ENCODE results near the gene SCRN3. TPM values are rescaled to one million over a fixed set of nuclear protein-coding genes. Genes with fewer than 3 reads are reported as not detected.

The SCRN3 gene
- total RNA-seq, 1 experiment from 2014 or later, result 7.7 TPM

DNA sequence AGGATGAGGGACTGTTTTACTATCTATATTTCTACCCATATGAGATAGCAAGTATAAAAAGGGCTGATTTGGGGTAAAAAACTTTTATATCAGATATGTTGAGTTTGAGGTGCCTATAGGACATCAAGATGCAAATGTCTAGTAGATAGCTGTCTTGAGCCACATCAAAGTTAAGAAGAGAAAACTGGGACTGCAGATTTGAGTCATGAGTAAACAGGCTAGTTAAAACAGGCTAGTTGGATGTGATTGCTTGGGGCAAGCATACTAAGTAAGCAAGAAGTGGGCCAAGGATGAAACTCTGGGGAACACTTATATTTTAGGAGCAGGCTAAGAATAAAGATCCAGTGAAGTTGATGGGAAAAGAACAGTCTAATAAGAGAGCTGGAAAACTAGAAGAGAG lies 2.8 kb upstream of the SCRN3 start:
- Histone ChIP-seq H3K4me2 (ENCODE audit: low read length) (no peak overlapping the region), H2AFZ (ENCODE audit: low read depth, low read length, poor library complexity, severe bottlenecking) (no peak overlapping the region), H3K9ac (ENCODE audit: low read length) (no peak overlapping the region), H4K20me1 (ENCODE audit: insufficient read depth) (no peaks in the 10 kb centered on the region), H3K27ac (ENCODE audit: low read depth, low read length) (no peak overlapping the region), H3K79me2 (ENCODE audit: insufficient read depth, low read length) (peaks cover 22% of the 10 kb centered on the region), H3K27me3 (ENCODE audit: insufficient read depth, low read length) (no peaks in the 10 kb centered on the region), H3K36me3 (ENCODE audit: control insufficient read depth in 1 of 2, insufficient read depth in 2 of 2, low read length in 2 of 2) (no peaks in the 10 kb centered on the region), H3K4me3 (replicated peaks in 1 of 2; ENCODE audit: low read depth in 1 of 2, low read length in 2 of 2) (no peak overlapping the region), H3K9me2 (ENCODE audit: insufficient read depth) (no peaks in the 10 kb centered on the region), H3K4me1 (ENCODE audit: control insufficient read depth in 1 of 2, insufficient read depth in 2 of 2, low read length in 2 of 2) (peaks cover 7 to 11% of the 10 kb centered on the region in 2 experiments; a peak in 3 of 4 replicates), H3K9me3 (ENCODE audit: control insufficient read depth in 1 of 2, insufficient read depth in 1 of 2, low read depth in 1 of 2, low read length in 2 of 2) (no peaks in the 10 kb centered on the region)
- DNase-seq (ENCODE audit: low read depth, low spot score) (no peak), ATAC-seq (no peak)
- RAD21 ChIA-PET (ENCODE audit: low non-redundant PET in 1 of 2, low total read pairs in 2 of 2, uncharacterized antibody in 2 of 2, unreplicated experiment in 2 of 2), result no interaction called here
- POLR2A ChIA-PET, result no interaction called here
- intact Hi-C loops (cut with micrococcal nuclease), result no loop called here
- BruUV-seq (replicated peaks), result no TSS peak
- CTCF ChIA-PET, result interaction anchor here (0.7 kb wide), 1 partner anchor 9 kb away, joined by 3 read pairs; no protein-coding TSS in a partner anchor
- TF ChIP-seq ELF1 (IDR thresholded peaks at IDR 0.05; ENCODE audit: borderline replicate concordance, low read depth) (no peak), JUND (IDR thresholded peaks at IDR 0.05) (no peak), ZFX (IDR thresholded peaks at IDR 0.05) (no peak), POLR2AphosphoS5 (IDR thresholded peaks at IDR 0.05; ENCODE audit: low read depth, low read length) (no peak), POLR2A (IDR thresholded peaks at IDR 0.05; ENCODE audit: borderline replicate concordance, extremely low read depth, insufficient read depth, insufficient read length) (no peak), EGR1 (IDR thresholded peaks at IDR 0.05; ENCODE audit: low read depth) (no peak), EZH2phosphoT487 (IDR thresholded peaks at IDR 0.05; ENCODE audit: borderline replicate concordance) (no peak), SP1 (IDR thresholded peaks at IDR 0.05; ENCODE audit: low read depth) (no peak), FOSL1 (IDR thresholded peaks at IDR 0.05; ENCODE audit: low read depth) (no peak), SRF (IDR thresholded peaks at IDR 0.05; ENCODE audit: low read depth) (no peak), EZH2 (IDR thresholded peaks at IDR 0.05) (no peak), CEBPB (IDR thresholded peaks at IDR 0.05; ENCODE audit: low read depth) (no peak), ZNF274 (IDR thresholded peaks at IDR 0.05; ENCODE audit: low read depth, low read length) (no peak)
- TF ChIP-seq, protein P1, sequence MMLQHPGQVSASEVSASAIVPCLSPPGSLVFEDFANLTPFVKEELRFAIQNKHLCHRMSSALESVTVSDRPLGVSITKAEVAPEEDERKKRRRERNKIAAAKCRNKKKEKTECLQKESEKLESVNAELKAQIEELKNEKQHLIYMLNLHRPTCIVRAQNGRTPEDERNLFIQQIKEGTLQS (IDR thresholded peaks at IDR 0.05), result no peak
- TF ChIP-seq, protein P2, sequence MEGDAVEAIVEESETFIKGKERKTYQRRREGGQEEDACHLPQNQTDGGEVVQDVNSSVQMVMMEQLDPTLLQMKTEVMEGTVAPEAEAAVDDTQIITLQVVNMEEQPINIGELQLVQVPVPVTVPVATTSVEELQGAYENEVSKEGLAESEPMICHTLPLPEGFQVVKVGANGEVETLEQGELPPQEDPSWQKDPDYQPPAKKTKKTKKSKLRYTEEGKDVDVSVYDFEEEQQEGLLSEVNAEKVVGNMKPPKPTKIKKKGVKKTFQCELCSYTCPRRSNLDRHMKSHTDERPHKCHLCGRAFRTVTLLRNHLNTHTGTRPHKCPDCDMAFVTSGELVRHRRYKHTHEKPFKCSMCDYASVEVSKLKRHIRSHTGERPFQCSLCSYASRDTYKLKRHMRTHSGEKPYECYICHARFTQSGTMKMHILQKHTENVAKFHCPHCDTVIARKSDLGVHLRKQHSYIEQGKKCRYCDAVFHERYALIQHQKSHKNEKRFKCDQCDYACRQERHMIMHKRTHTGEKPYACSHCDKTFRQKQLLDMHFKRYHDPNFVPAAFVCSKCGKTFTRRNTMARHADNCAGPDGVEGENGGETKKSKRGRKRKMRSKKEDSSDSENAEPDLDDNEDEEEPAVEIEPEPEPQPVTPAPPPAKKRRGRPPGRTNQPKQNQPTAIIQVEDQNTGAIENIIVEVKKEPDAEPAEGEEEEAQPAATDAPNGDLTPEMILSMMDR (IDR thresholded peaks at IDR 0.05 in 2 of 3, conservative IDR thresholded peaks at IDR 0.05 in 1 of 3; ENCODE audit: borderline replicate concordance in 1 of 3, insufficient read depth in 1 of 3, low read depth in 2 of 3, low read length in 2 of 3), result no peak
- TF ChIP-seq, protein P3, sequence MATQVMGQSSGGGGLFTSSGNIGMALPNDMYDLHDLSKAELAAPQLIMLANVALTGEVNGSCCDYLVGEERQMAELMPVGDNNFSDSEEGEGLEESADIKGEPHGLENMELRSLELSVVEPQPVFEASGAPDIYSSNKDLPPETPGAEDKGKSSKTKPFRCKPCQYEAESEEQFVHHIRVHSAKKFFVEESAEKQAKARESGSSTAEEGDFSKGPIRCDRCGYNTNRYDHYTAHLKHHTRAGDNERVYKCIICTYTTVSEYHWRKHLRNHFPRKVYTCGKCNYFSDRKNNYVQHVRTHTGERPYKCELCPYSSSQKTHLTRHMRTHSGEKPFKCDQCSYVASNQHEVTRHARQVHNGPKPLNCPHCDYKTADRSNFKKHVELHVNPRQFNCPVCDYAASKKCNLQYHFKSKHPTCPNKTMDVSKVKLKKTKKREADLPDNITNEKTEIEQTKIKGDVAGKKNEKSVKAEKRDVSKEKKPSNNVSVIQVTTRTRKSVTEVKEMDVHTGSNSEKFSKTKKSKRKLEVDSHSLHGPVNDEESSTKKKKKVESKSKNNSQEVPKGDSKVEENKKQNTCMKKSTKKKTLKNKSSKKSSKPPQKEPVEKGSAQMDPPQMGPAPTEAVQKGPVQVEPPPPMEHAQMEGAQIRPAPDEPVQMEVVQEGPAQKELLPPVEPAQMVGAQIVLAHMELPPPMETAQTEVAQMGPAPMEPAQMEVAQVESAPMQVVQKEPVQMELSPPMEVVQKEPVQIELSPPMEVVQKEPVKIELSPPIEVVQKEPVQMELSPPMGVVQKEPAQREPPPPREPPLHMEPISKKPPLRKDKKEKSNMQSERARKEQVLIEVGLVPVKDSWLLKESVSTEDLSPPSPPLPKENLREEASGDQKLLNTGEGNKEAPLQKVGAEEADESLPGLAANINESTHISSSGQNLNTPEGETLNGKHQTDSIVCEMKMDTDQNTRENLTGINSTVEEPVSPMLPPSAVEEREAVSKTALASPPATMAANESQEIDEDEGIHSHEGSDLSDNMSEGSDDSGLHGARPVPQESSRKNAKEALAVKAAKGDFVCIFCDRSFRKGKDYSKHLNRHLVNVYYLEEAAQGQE (IDR thresholded peaks at IDR 0.05; ENCODE audit: low read depth), result no peak
- TF ChIP-seq, protein P4, sequence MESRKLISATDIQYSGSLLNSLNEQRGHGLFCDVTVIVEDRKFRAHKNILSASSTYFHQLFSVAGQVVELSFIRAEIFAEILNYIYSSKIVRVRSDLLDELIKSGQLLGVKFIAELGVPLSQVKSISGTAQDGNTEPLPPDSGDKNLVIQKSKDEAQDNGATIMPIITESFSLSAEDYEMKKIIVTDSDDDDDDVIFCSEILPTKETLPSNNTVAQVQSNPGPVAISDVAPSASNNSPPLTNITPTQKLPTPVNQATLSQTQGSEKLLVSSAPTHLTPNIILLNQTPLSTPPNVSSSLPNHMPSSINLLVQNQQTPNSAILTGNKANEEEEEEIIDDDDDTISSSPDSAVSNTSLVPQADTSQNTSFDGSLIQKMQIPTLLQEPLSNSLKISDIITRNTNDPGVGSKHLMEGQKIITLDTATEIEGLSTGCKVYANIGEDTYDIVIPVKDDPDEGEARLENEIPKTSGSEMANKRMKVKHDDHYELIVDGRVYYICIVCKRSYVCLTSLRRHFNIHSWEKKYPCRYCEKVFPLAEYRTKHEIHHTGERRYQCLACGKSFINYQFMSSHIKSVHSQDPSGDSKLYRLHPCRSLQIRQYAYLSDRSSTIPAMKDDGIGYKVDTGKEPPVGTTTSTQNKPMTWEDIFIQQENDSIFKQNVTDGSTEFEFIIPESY (IDR thresholded peaks at IDR 0.05; ENCODE audit: extremely low read depth, insufficient replicate concordance, low read length), result no peak
- TF ChIP-seq, protein P5, sequence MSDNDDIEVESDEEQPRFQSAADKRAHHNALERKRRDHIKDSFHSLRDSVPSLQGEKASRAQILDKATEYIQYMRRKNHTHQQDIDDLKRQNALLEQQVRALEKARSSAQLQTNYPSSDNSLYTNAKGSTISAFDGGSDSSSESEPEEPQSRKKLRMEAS (IDR thresholded peaks at IDR 0.05), result no peak

Data from HCT116 (cell line).